ENCODE data around the gene GHR.

- TF ChIP-seq, protein P1, sequence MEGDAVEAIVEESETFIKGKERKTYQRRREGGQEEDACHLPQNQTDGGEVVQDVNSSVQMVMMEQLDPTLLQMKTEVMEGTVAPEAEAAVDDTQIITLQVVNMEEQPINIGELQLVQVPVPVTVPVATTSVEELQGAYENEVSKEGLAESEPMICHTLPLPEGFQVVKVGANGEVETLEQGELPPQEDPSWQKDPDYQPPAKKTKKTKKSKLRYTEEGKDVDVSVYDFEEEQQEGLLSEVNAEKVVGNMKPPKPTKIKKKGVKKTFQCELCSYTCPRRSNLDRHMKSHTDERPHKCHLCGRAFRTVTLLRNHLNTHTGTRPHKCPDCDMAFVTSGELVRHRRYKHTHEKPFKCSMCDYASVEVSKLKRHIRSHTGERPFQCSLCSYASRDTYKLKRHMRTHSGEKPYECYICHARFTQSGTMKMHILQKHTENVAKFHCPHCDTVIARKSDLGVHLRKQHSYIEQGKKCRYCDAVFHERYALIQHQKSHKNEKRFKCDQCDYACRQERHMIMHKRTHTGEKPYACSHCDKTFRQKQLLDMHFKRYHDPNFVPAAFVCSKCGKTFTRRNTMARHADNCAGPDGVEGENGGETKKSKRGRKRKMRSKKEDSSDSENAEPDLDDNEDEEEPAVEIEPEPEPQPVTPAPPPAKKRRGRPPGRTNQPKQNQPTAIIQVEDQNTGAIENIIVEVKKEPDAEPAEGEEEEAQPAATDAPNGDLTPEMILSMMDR (IDR thresholded peaks at IDR 0.05) = no peak
- TF ChIP-seq POLR2A (IDR thresholded peaks at IDR 0.05) = no peak
Measured at GRCh38 chr5:42557689-42558088, 134.4 kb downstream of the GHR start.
